Measurements from ENCODE around the gene LSR. TPM values are rescaled to one million over a fixed set of nuclear protein-coding genes. Genes with fewer than 3 reads are reported as not detected.

Gene LSR
- total RNA-seq, 1 donor from 2014 or later: 18.1 TPM

DNA sequence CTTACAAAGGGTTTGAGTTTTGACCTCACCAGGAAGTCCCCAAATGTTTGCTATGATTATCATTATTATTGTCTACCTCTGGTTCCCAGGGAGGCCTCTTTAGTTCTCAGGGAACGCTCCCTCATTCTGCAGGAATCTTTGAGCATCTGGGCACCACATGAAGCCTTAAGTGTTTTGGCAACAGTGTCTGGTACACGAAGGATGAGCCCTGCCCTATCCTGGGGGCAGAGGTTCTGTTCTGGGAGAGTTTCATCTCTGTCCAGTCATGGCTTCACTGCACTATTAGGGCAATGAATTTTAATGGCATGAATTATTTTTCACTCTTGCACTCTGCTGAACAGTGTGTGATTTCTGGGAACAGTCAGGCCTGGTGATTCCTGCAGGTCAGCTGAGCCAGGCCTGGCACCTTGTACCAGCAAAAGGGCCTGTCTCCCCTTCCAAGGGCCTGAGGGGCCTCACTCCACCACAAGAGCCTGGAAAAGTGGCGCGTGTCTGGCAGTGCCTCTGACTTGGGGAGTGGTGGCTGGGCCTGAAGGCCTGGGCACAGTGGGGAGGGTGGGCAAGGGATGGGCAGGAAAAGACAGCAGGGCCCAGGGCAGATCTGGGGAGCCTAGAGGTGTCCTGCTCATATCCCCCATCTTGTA is 24.8 kb upstream of the LSR start:
- H3K27me3 ChIP-seq (ENCODE audit: insufficient read depth, low read length): peaks cover 2% of the 10 kb centered on the region
- H4K20me1 ChIP-seq (ENCODE audit: insufficient read depth, low read length): no peaks in the 10 kb centered on the region
- no peak overlapping the region for H3K4me3 ChIP-seq (ENCODE audit: insufficient read depth, low read depth, low read length)
- H2AFZ ChIP-seq (ENCODE audit: low read depth, low read length): no peak overlapping the region
- DNase-seq (ENCODE audit: low read depth): no peak
- Mint-ChIP-seq H3K27me3 (ENCODE audit: low read depth, unreplicated experiment) (peaks cover 13% of the 10 kb centered on the region), H3K27ac (ENCODE audit: unreplicated experiment) (no peak overlapping the region), H3K9me3 (ENCODE audit: unreplicated experiment) (peaks cover 13% of the 10 kb centered on the region), H3K4me1 (ENCODE audit: low read depth, unreplicated experiment) (no peaks in the 10 kb centered on the region), H3K4me3 (ENCODE audit: unreplicated experiment) (no peak overlapping the region), H3K36me3 (ENCODE audit: low read depth, unreplicated experiment) (no peaks in the 10 kb centered on the region)
- H3K4me2 ChIP-seq (ENCODE audit: low read length): no peak overlapping the region
- no peaks in the 10 kb centered on the region for H3K9me3 ChIP-seq (ENCODE audit: insufficient read depth, low read depth, low read length)
- H3K27ac ChIP-seq (ENCODE audit: low read depth, low read length): no peak overlapping the region
- no peaks in the 10 kb centered on the region for H3K4me1 ChIP-seq (ENCODE audit: insufficient read depth, low read length)
- no peak for FAIRE-seq
- H3K9ac ChIP-seq (ENCODE audit: low read length): no peak overlapping the region
- no peaks in the 10 kb centered on the region for H3K79me2 ChIP-seq (ENCODE audit: insufficient read depth, low read length)
- H3K36me3 ChIP-seq (ENCODE audit: insufficient read depth, low read length): no peaks in the 10 kb centered on the region
- no peak for TF ChIP-seq EZH2 (IDR thresholded peaks at IDR 0.05; ENCODE audit: insufficient read depth, low read length)
- TF ChIP-seq, protein P1, sequence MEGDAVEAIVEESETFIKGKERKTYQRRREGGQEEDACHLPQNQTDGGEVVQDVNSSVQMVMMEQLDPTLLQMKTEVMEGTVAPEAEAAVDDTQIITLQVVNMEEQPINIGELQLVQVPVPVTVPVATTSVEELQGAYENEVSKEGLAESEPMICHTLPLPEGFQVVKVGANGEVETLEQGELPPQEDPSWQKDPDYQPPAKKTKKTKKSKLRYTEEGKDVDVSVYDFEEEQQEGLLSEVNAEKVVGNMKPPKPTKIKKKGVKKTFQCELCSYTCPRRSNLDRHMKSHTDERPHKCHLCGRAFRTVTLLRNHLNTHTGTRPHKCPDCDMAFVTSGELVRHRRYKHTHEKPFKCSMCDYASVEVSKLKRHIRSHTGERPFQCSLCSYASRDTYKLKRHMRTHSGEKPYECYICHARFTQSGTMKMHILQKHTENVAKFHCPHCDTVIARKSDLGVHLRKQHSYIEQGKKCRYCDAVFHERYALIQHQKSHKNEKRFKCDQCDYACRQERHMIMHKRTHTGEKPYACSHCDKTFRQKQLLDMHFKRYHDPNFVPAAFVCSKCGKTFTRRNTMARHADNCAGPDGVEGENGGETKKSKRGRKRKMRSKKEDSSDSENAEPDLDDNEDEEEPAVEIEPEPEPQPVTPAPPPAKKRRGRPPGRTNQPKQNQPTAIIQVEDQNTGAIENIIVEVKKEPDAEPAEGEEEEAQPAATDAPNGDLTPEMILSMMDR (IDR thresholded peaks at IDR 0.05; ENCODE audit: insufficient read depth, low read depth, low read length): no peak

DNA sequence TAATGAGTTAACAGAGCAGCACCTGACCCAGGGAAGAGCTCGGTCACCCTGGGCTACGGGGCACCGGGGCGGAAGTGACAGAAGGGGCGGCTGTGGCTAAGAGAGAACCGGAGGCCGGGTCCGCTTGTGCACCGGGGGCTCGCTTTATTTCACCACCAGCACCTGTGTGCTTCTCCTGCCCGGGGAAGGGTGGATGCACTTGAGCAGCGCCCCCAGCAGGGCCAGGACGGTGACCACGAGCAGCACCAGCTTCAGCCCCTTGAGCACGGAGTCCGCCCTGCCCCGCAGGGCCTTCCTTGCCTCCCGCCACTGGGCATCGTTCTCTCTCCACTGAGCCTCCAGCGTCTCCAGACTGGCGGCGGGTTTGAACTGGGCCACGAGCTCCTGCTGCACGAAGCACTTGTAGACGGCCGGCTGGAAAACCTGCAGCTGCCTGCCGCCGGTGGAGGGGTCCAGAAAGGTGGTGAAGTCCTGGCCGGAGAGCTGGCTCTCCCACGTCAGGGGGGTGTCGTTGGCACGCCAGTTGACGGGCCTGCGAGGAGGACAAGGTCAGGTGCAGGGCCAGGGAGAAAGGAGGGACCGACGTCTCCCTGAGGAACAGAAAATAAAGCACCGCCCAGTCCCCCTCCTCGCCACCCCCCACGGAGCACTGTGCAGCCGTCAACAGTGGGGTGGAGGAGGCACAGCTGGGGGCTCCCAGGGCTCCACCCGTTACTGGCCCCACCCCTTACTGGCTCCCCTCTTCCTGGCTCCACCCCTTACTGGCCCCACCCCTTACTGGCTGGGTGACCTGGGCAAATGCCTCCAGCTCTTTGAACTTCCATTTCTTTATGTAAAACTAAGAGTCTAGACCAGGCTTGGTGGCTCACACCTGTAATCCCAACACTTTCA is 23.9 kb upstream of the LSR start:
- no peak overlapping the region for H3K4me3 Mint-ChIP-seq (ENCODE audit: unreplicated experiment)
- no peak overlapping the region for H3K27ac Mint-ChIP-seq (ENCODE audit: unreplicated experiment)
- no peaks in the 10 kb centered on the region for H4K20me1 ChIP-seq (ENCODE audit: insufficient read depth, low read length)
- H3K27me3 Mint-ChIP-seq (ENCODE audit: low read depth, unreplicated experiment): peaks cover 13% of the 10 kb centered on the region
- H3K4me1 Mint-ChIP-seq (ENCODE audit: low read depth, unreplicated experiment): no peaks in the 10 kb centered on the region
- H3K27me3 ChIP-seq (ENCODE audit: insufficient read depth, low read length): peaks cover 2% of the 10 kb centered on the region
- H3K9me3 Mint-ChIP-seq (ENCODE audit: unreplicated experiment): peaks cover 7% of the 10 kb centered on the region
- FAIRE-seq (no peak), DNase-seq (ENCODE audit: low read depth) (no peak)
- TF ChIP-seq, protein P1 (IDR thresholded peaks at IDR 0.05; ENCODE audit: insufficient read depth, low read depth, low read length): no peak
- no peak for TF ChIP-seq EZH2 (IDR thresholded peaks at IDR 0.05; ENCODE audit: insufficient read depth, low read length)
- H3K4me1 ChIP-seq (ENCODE audit: insufficient read depth, low read length): no peaks in the 10 kb centered on the region
- no peak overlapping the region for H3K4me3 ChIP-seq (ENCODE audit: insufficient read depth, low read depth, low read length)
- no peak overlapping the region for H3K27ac ChIP-seq (ENCODE audit: low read depth, low read length)
- no peaks in the 10 kb centered on the region for H3K36me3 ChIP-seq (ENCODE audit: insufficient read depth, low read length)
- H3K9ac ChIP-seq (ENCODE audit: low read length): no peak overlapping the region
- no peak overlapping the region for H3K4me2 ChIP-seq (ENCODE audit: low read length)
- no peak overlapping the region for H2AFZ ChIP-seq (ENCODE audit: low read depth, low read length)
- no peaks in the 10 kb centered on the region for H3K36me3 Mint-ChIP-seq (ENCODE audit: low read depth, unreplicated experiment)
- H3K9me3 ChIP-seq (ENCODE audit: insufficient read depth, low read depth, low read length): no peaks in the 10 kb centered on the region
- no peaks in the 10 kb centered on the region for H3K79me2 ChIP-seq (ENCODE audit: insufficient read depth, low read length)
